HG02981 (cell line): ENCODE results near the gene C1orf226.

Source experiments
- ATAC-seq: cut with Tn5 transposase; IDR thresholded peaks from one replicate; pipeline ENCODE4 v1.9.1; 2021; ENCODE audit warnings: mild to moderate bottlenecking, moderate library complexity; ENCODE audit not compliant: unreplicated experiment

Gene C1orf226

GRCh38 chr1:162365284-162366020 is 16.1 kb upstream of the C1orf226 start:
- no peak for ATAC-seq

- no peak for ATAC-seq
Observed at GRCh38 chr1:162366149-162366548, 15.4 kb upstream of the C1orf226 start.

GRCh38 chr1:162366671-162367070 is 14.9 kb upstream of the C1orf226 start:
- ATAC-seq: no peak

DNA sequence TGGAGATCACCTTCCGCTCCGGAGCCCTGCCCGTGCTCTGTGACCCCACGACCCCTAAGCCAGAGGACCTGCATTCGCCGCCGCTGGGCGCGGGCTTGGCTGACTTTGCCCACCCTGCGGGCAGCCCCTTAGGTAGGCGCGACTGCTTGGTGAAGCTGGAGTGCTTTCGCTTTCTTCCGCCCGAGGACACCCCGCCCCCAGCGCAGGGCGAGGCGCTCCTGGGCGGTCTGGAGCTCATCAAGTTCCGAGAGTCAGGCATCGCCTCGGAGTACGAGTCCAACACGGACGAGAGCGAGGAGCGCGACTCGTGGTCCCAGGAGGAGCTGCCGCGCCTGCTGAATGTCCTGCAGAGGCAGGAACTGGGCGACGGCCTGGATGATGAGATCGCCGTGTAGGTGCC is 14.5 kb upstream of the C1orf226 start:
- ATAC-seq: no peak

- ATAC-seq: no peak
Observed at GRCh38 chr1:162367772-162368171, 13.8 kb upstream of the C1orf226 start.

DNA sequence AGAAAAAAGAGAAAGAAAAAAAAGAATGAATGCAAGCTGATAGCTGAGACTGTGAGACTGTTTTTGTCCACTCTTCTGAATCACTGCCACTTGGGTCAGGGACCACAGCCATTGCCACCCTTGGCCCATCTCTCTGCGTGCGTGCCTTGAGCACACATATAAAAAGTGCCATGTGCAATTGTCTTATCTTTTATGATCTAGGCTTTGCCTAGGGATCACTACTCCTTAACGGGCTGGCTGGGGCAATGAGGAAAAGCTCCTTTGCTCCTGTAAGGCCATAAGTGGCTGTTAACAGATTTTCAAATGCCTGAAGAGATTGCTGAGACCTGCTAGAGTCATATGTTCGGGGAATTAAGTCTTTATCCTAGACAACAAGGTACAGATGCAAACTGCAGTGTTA is 13.1 kb upstream of the C1orf226 start:
- ATAC-seq: no peak

GRCh38 chr1:162369571-162369970 is 12.0 kb upstream of the C1orf226 start:
- ATAC-seq: no peak

- ATAC-seq: no peak
Observed at GRCh38 chr1:162370161-162370560, 11.4 kb upstream of the C1orf226 start.

DNA sequence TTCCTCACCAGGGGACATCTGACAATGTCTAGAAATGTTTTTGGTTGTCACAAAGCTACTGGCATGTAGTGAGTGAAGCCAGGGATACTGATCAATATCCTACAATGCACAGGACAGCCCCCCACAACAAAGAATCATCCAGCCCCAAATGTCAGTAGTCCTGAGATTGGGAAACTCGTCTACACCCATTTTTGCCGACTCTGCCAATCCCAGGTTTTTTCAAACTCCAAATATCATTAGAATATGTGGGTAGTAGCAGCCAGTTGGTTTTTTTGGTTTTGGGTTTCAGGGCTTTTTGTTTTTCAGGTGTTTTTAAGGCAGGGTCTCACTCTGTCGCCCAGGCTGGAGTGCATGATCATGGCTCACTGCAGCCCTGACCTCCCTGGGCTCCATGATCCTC is 10.8 kb upstream of the C1orf226 start:
- no peak for ATAC-seq

DNA sequence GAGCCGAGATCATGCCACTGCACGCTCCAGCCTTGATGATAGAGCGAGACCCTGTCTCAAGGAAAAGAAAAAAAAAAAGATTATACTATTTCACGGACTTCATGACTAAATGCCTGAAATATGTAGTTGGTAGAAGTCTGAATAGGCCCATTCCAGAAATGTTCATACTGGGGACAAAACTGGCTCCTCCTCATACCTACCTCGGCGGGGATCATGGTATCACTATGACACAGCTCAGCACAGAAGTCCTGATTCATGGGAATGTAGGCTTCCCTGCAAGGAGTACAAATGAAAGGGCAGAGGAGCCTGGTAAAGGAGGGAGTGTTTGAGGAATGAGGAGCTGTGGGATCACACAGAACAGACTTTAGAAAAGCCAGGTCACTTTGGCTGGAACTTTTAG is 9.9 kb upstream of the C1orf226 start:
- no peak for ATAC-seq

GRCh38 chr1:162372159-162373071 is 9.1 kb upstream of the C1orf226 start:
- ATAC-seq: no peak

GRCh38 chr1:162373072-162373427 is 8.5 kb upstream of the C1orf226 start:
- ATAC-seq: no peak

DNA sequence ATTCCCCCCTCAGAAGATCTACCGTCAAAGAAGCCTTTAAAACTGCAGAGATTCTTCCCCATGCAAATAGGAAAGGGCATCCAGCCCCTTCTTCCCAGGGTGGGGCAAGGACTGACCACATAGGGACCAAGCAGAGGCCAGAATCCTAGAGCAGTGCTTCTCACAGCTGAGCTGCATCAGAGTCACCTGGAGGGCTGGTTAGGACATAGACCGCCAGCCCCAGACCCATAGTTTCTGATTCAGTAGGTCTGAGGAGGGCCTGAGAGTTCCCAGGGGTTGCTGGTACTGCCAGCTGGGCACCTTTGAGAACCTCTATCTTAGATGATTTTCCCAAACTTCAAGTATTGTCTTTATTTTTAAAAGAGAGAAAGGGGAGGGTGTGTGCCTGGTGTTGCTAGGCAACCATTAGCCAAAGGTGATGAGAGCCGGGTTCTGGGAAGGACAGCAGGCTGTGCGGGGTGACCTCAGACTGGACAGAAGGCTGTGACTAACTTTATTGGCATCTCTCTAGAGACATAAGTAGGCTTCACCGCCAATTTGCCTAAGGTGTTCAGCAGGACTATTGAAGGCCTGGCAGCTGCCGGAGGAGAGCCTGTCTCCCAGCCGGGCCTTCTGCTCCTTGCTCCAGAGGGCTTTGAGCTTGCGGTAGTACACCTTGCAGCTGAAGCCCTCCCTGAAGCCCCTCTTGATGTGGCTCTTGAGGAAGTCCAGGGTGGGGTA is 7.8 kb upstream of the C1orf226 start:
- no peak for ATAC-seq

GRCh38 chr1:162374406-162374805 is 7.1 kb upstream of the C1orf226 start:
- no peak for ATAC-seq

DNA sequence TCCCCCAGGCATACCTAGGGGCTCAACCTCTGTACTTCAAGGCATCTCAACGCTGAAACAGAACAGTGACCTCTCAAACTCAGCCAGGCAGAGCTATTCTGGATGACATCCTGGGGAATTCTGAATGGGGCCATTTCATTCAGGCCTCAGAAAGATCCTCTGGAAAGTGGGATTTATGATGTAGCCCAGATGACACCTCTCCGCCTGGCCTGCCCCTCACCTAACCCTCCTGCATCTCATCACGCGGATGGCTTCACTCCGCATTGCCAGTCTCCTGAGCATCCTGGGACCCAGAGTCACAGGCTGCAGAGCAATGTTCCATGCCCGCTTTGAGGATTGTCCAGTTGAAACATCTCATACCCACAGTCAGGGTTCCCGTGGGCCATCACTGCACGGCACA is 6.1 kb upstream of the C1orf226 start:
- ATAC-seq: no peak

GRCh38 chr1:162376691-162377090 is 4.8 kb upstream of the C1orf226 start, which contains the start of gene SPATA46:
Gene SPATA46, minus strand, starts transcription at chr1:162376854. Its CDS starts 64 bp downstream, at chr1:162376790.
- no peak for ATAC-seq

- no peak for ATAC-seq
Observed at GRCh38 chr1:162380061-162380846, 1.3 kb upstream of the C1orf226 start.

DNA sequence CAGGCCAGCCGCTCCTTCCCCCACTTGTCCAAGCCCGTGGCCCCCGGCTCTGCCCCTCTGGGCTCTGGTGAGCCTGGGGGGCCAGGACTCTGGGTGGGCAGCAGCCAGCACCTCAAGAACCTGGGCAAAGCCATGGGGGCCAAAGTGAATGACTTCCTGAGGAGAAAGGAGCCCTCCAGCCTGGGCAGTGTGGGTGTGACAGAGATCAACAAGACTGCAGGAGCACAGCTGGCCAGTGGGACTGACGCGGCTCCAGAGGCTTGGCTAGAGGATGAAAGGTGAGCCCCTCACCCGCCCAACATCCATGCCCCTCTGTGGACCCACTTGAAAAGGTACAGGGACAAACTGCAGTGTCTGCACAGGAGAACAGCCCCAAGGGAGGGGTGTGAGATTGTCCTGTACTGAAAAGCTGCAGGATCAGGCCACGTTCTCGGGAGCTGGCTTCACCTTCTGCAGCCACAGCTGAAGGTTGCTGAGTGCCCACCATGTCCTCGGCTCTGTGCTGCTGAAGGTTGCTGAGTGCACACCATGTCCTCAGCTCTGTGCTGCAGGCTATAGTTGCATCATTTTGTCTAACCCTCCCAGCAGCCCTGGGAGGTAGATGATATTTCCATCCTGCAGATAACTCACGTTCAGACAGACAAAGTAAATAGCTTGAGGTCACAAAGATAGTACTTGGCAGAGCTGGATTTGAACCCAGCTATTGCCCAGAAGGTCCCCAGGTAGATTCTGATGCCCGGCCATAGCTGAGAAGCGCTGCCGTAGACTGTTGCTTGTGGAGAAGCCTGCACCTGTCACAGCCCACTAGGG is 618 bp downstream of the C1orf226 start:
- no peak for ATAC-seq

GRCh38 chr1:162383091-162383490 is 1.6 kb downstream of the C1orf226 start:
- ATAC-seq: no peak

GRCh38 chr1:162383516-162383915 is 2.0 kb downstream of the C1orf226 start:
- ATAC-seq: no peak
